ENCODE results near the gene ZNF593.

ZNF593 gene

DNA sequence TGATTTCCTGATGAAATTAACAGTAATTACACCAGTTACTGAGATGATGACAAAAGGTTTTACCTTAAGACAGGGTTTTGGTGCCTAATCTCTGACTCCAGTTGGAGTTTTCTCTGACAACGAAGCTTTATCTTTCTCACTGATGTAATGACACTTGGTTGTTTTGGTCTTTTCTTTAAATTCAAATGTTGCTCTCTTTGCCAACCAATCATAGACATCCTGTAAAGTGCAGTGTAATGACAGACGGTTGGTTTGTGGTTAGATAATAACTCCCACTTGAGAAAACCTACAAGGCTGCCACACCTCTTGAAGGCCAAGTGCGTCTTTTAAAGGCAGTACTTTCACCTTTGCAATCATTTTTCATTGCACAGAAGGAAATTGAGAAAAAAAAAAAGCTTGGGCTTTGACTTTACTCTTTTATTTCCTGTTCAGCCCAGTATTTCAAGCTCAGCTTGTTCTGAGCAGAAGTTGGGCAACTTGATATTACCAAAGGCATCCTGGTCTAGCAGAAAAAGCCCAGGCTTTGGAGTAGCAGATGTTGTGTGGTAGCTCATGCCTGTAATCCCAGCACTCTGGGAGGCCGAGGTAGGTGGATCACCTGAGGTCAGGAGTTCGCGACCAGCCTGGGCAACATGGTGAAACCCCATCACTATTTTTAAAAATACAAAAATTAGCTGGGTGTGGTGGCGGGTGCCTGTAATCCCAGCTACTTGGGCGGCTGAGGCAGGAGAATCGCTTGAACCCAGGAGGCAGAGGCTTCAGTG lies 43.2 kb upstream of the ZNF593 start:
- H3K79me2 ChIP-seq (ENCODE audit: low read length), result no peaks in the 10 kb centered on the region
- peaks cover 4% of the 10 kb centered on the region for H3K36me3 ChIP-seq (replicated peaks; ENCODE audit: low read depth, low read length)
- H3K9me3 ChIP-seq (ENCODE audit: insufficient read depth, low read length), result no peaks in the 10 kb centered on the region
- H3K4me1 ChIP-seq (ENCODE audit: low read length), result peaks cover 5% of the 10 kb centered on the region; the same call in 1 of the 2 replicates
- H4K20me1 ChIP-seq (ENCODE audit: insufficient read depth, low read length), result no peaks in the 10 kb centered on the region
- H3K9ac ChIP-seq (ENCODE audit: low read length), result no peak overlapping the region
- no peaks in the 10 kb centered on the region for H3K27me3 ChIP-seq (ENCODE audit: low read depth, low read length)
- H2AFZ ChIP-seq (ENCODE audit: low read depth, low read length), result no peak overlapping the region
- no peak overlapping the region for H3K27ac ChIP-seq (ENCODE audit: low read length)
- no peak overlapping the region for H3K4me3 ChIP-seq (ENCODE audit: low read length)
- TF ChIP-seq EZH2phosphoT487 (IDR thresholded peaks at IDR 0.05; ENCODE audit: low read depth) (no peak), CTCF (IDR thresholded peaks at IDR 0.05; ENCODE audit: low read depth, low read length) (no peak)
- no peak overlapping the region for H3K4me2 ChIP-seq (ENCODE audit: low read length)

- H3K36me3 ChIP-seq (replicated peaks; ENCODE audit: low read depth, low read length), result no peaks in the 10 kb centered on the region
- no peak overlapping the region for H3K4me2 ChIP-seq (ENCODE audit: low read length)
- no peaks in the 10 kb centered on the region for H3K9me3 ChIP-seq (ENCODE audit: insufficient read depth, low read length)
- H3K27me3 ChIP-seq (ENCODE audit: low read depth, low read length), result no peaks in the 10 kb centered on the region
- no peak for TF ChIP-seq CTCF (IDR thresholded peaks at IDR 0.05; ENCODE audit: low read depth, low read length)
- H4K20me1 ChIP-seq (ENCODE audit: insufficient read depth, low read length), result no peaks in the 10 kb centered on the region
- H3K4me3 ChIP-seq (ENCODE audit: low read length), result no peak overlapping the region
- no peaks in the 10 kb centered on the region for H3K79me2 ChIP-seq (ENCODE audit: low read length)
- no peak overlapping the region for H3K27ac ChIP-seq (ENCODE audit: low read length)
- no peak overlapping the region for H2AFZ ChIP-seq (ENCODE audit: low read depth, low read length)
- H3K4me1 ChIP-seq (ENCODE audit: low read length), result no peaks in the 10 kb centered on the region
- no peak overlapping the region for H3K9ac ChIP-seq (ENCODE audit: low read length)
Measured at GRCh38 chr1:26127235-26128163, 42.2 kb upstream of the ZNF593 start.

- Histone ChIP-seq H3K27me3 (ENCODE audit: low read depth, low read length) (no peaks in the 10 kb centered on the region), H3K79me2 (ENCODE audit: low read length) (no peaks in the 10 kb centered on the region), H4K20me1 (ENCODE audit: insufficient read depth, low read length) (no peaks in the 10 kb centered on the region), H3K36me3 (replicated peaks; ENCODE audit: low read depth, low read length) (no peaks in the 10 kb centered on the region), H3K27ac (ENCODE audit: low read length) (no peak overlapping the region), H3K9me3 (ENCODE audit: insufficient read depth, low read length) (no peaks in the 10 kb centered on the region), H3K4me2 (ENCODE audit: low read length) (no peak overlapping the region), H2AFZ (ENCODE audit: low read depth, low read length) (no peak overlapping the region), H3K4me1 (ENCODE audit: low read length) (no peaks in the 10 kb centered on the region), H3K9ac (ENCODE audit: low read length) (no peak overlapping the region), H3K4me3 (ENCODE audit: low read length) (no peak overlapping the region)
- TF ChIP-seq CTCF (IDR thresholded peaks at IDR 0.05; ENCODE audit: low read depth, low read length) (no peak), EZH2phosphoT487 (IDR thresholded peaks at IDR 0.05; ENCODE audit: low read depth) (no peak)
Measured at GRCh38 chr1:26129778-26130177, 39.9 kb upstream of the ZNF593 start.

- Histone ChIP-seq H3K4me2 (ENCODE audit: low read length) (no peak overlapping the region), H2AFZ (ENCODE audit: low read depth, low read length) (no peak overlapping the region)
Measured at GRCh38 chr1:26130695-26131094, 39.0 kb upstream of the ZNF593 start.

More at GRCh38 chr1:26130695-26131094, 39.0 kb upstream of the ZNF593 start:
- no peak overlapping the region for H3K9ac ChIP-seq (ENCODE audit: low read length)
- H3K4me3 ChIP-seq (ENCODE audit: low read length), result no peak overlapping the region
- no peaks in the 10 kb centered on the region for H3K79me2 ChIP-seq (ENCODE audit: low read length)
- no peak overlapping the region for H3K27ac ChIP-seq (ENCODE audit: low read length)
- H3K27me3 ChIP-seq (ENCODE audit: low read depth, low read length), result no peaks in the 10 kb centered on the region
- H3K4me1 ChIP-seq (ENCODE audit: low read length), result no peaks in the 10 kb centered on the region
- no peaks in the 10 kb centered on the region for H3K9me3 ChIP-seq (ENCODE audit: insufficient read depth, low read length)
- H4K20me1 ChIP-seq (ENCODE audit: insufficient read depth, low read length), result no peaks in the 10 kb centered on the region
- TF ChIP-seq EZH2phosphoT487 (IDR thresholded peaks at IDR 0.05; ENCODE audit: low read depth), result no peak
- no peak for TF ChIP-seq CTCF (IDR thresholded peaks at IDR 0.05; ENCODE audit: low read depth, low read length)
- H3K36me3 ChIP-seq (replicated peaks; ENCODE audit: low read depth, low read length), result no peaks in the 10 kb centered on the region
